Pancreas (tissue), 10 donors: ENCODE results near the gene VWA8. TPM values are rescaled to one million over a fixed set of nuclear protein-coding genes. Genes with fewer than 3 reads are reported as not detected.
A peak's percentile ranks its signal among the peaks of the same experiment; 100 is the strongest.
"Not testable (repeated sequence)": the region's sequence is repeated elsewhere in the genome, so short reads cannot be mapped to it uniquely, and the experiment has no call there.

Experiments used
- ATAC-seq, 4 donors: fragments of 200-7000 bp; cut with Tn5 transposase; one replicate each; pipeline versions ENCODE4 v1.8.0 to v1.9.1; 2020; ENCODE audit warnings: mild to moderate bottlenecking in 4 of 4, moderate library complexity in 4 of 4
- DNase-seq, 6 donors: peaks; one replicate each; pipeline ENCODE4 v3.0.0-alpha.2; 2020
- FAIRE-seq: peaks from 2 replicates; lab custom pipeline; 2012; peaks lifted over from hg19 to GRCh38; lab: Jason Lieb, UNC
- H3K27ac ChIP-seq, 4 donors: fragments of 200-600 bp; sonication (generic); 1 replicate in 3 of 4; 2 replicates in 1 of 4; pipeline versions ENCODE4 v1.5.0 to v1.8.0; 2020
- H3K27me3 ChIP-seq, 4 donors: fragments of 200-600 bp; one replicate each; pipeline ENCODE4 v1.8.0; 2021
- H3K36me3 ChIP-seq, 3 donors: fragments of 200-600 bp; sonication (generic) in 1 of 3; one replicate each; pipeline versions ENCODE4 v1.5.0 to v1.8.0; 2020 to 2021
- H3K4me1 ChIP-seq, 3 donors: fragments of 200-600 bp; one replicate each; pipeline ENCODE4 v1.8.0; 2021
- H3K4me3 ChIP-seq, 4 donors: fragments of 200-600 bp; sonication (generic) in 2 of 4; one replicate each; pipeline versions ENCODE4 v1.5.0 to v1.8.0; 2020 to 2021
- H3K9me3 ChIP-seq, 4 donors: fragments of 200-600 bp; one replicate each; pipeline ENCODE4 v1.8.0; 2021
- WGBS, 2 donors: extraction: QIAGEN DNeasy Blood & Tissue Kit; methylation state at CpG; one replicate each; pipeline ENCODE4 v1.1.7; 2013; 5-methylcytosine and 5-hydroxymethylcytosine counted together
- intact Hi-C, 3 donors: fragments of 100-400 bp; cut with DNase I; formaldehyde crosslinking; loops; one replicate each; pipeline versions ENCODE4 v1.11.1 to v1.14.2; 2022
- polyA plus RNA-seq, 2 donors: library from polyadenylated mRNA; stranded (reverse); fragments of 200-250 nt; gene quantifications; one replicate each; pipeline ENCODE4 v1.2.3, GENCODE V29; 2013
- total RNA-seq, 6 donors: library from RNA; stranded (reverse); fragmentation: NEBNext Ultra II Directional in 4 of 6; extraction: Animal tissue kit (Norgen Biotek cat#: 25700) in 4 of 6; gene quantifications; one replicate each; pipeline versions ENCODE4 v1.2.1 to v1.2.4, GENCODE V29; 2021 to 2023
- TF ChIP-seq, protein P1 (sequence below), 4 donors: fragments of 200-600 bp; sonication (generic) in 3 of 4; IDR thresholded peaks; one replicate each; pipeline versions ENCODE4 v1.5.0 to v1.8.0; 2021; ENCODE audit warnings: antibody characterized with exemption in 4 of 4
- donor health status: healthy with polysubstance abuse.
- donor health status: DM: no; HTN: no; CAD: no; lungs with moderate emphysema.
- donor health status: DM: no; HTN: no; CAD: no.
- donor health status: control.
- donor health status: control.
- donor health status: Bipolar disorder and iron deficiency.
- donor health status: DM: yes; HTN: yes; CAD: no.
- donor health status: DM: no; HTN: no; CAD: no.
- donor health status: DM: no; HTN: no; CAD: no.
- donor health status: DM: yes; HTN: yes; CAD: no.

The VWA8 gene
- total and polyA plus RNA-seq, 8 donors, result 3.3 to 15.8 (median 9.2) TPM

DNA sequence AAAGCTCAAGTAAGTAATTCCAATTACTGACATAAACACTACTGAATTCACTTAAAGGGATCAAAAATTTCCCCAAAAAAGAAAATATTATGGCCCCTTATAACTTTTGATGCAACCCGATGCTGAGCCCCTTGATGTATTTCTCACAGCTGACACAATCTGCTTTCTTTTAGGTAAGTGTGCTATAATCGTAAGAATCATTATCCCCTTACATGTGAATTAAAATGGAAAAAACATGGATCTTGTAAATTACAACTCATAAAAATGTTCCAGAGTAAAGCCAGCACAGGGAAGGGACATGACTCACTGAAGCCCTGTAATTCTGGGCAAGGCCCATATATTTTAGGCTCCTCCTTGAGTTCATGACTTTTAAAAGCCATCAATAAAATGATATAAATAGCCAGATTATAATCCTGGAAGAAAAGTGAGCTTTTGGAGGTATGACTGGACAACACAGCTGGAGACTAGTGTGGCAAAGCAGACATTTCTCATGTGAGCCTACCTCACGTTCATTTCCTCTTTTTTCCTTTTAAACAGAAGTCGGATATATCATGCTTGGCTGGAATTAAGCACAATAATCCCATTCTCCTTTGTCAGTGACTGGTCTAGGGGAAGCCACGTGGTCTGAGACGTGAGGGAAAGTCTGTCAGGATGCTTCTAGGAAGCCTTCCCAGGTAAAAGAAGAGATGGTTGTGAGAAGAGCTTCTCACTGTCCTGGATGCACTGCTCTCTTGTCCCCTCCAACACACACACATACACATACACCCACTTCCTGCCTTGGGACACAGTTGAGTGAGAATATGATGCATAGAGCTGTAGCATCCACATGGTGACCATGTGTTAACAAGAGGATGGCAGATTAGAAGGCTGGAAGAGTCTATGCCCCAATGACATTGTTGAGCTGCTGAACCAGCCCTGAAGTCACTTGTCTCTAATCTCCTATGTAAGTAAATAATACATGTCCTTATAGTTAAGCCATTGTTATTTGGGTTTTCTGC, 338.2 kb downstream of the VWA8 start:
- DNase-seq (no peak), FAIRE-seq (no peak), ATAC-seq (peak in 3 of 4 donors; percentile 43 to 64 (median 51))
- Histone ChIP-seq H3K9me3 (no peaks in the 10 kb centered on the region), H3K4me1 (peaks cover 0 to 6% (median 0%) of the 10 kb centered on the region in 3 donors), H3K27me3 (no peaks in the 10 kb centered on the region), H3K4me3 (no peak overlapping the region), H3K36me3 (no peaks in the 10 kb centered on the region), H3K27ac (no peak overlapping the region)
- 85 to 88% methylated on average over 6 of the region's 6 CpGs for WGBS, 2 donors
- TF ChIP-seq, protein P1, sequence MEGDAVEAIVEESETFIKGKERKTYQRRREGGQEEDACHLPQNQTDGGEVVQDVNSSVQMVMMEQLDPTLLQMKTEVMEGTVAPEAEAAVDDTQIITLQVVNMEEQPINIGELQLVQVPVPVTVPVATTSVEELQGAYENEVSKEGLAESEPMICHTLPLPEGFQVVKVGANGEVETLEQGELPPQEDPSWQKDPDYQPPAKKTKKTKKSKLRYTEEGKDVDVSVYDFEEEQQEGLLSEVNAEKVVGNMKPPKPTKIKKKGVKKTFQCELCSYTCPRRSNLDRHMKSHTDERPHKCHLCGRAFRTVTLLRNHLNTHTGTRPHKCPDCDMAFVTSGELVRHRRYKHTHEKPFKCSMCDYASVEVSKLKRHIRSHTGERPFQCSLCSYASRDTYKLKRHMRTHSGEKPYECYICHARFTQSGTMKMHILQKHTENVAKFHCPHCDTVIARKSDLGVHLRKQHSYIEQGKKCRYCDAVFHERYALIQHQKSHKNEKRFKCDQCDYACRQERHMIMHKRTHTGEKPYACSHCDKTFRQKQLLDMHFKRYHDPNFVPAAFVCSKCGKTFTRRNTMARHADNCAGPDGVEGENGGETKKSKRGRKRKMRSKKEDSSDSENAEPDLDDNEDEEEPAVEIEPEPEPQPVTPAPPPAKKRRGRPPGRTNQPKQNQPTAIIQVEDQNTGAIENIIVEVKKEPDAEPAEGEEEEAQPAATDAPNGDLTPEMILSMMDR (IDR thresholded peaks at IDR 0.05), result no peak
- intact Hi-C loops, result no loop called here

GRCh38 chr13:41621716-41622431, 339.0 kb downstream of the VWA8 start:
- peaks cover 0 to 6% (median 0%) of the 10 kb centered on the region in 3 donors for H3K4me1 ChIP-seq
- H3K27me3 ChIP-seq, result no peaks in the 10 kb centered on the region
- peak in 3 of 4 donors; percentile 29 to 62 (median 32) for ATAC-seq
- H3K9me3 ChIP-seq, result no peaks in the 10 kb centered on the region
- TF ChIP-seq, protein P1 (IDR thresholded peaks at IDR 0.05), result no peak
- intact Hi-C loops, result no loop called here
- no peak overlapping the region for H3K4me3 ChIP-seq
- WGBS, 2 donors, result 77 to 82% methylated on average over 5 of the region's 5 CpGs
- no peak for FAIRE-seq
- DNase-seq, result no peak
- H3K36me3 ChIP-seq, result no peaks in the 10 kb centered on the region
- no peak overlapping the region for H3K27ac ChIP-seq

- H3K4me3 ChIP-seq, H3K9me3 ChIP-seq, H3K36me3 ChIP-seq, ATAC-seq, DNase-seq, H3K27ac ChIP-seq, H3K27me3 ChIP-seq, H3K4me1 ChIP-seq, intact Hi-C loops, FAIRE-seq: not testable (repeated sequence)
- 99% methylated on average over 5 of the region's 5 CpGs for WGBS, 2 donors
Observed at GRCh38 chr13:41617633-41618032, 343.3 kb downstream of the VWA8 start.

GRCh38 chr13:41616151-41616550, 344.8 kb downstream of the VWA8 start:
- Histone ChIP-seq H3K4me3 (no peak overlapping the region), H3K27ac (no peak overlapping the region), H3K36me3 (no peaks in the 10 kb centered on the region), H3K9me3 (no peaks in the 10 kb centered on the region), H3K27me3 (no peaks in the 10 kb centered on the region), H3K4me1 (no peaks in the 10 kb centered on the region)
- no peak for DNase-seq
- ATAC-seq, result no peak
- WGBS, 2 donors, result 93 to 95% methylated on average over 3 of the region's 3 CpGs
- intact Hi-C loops, result no loop called here
- no peak for FAIRE-seq
- TF ChIP-seq, protein P1 (IDR thresholded peaks at IDR 0.05), result no peak

DNA sequence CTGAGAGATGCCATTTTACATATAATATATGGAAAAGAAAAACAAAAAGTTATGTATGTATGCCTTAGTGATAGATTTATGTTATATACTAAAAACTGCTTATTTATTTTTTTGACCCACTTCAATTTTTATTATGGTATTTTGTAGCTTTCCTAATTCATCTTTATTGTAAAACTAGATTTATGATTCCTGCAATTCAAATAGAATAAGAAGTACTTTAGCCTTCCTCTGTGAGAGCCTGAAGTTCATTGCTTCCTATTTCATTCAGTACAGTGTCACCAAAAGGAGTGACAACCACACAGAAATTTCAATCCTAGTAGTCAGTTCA, 345.4 kb downstream of the VWA8 start:
- FAIRE-seq (no peak), ATAC-seq (no peak), DNase-seq (no peak)
- H3K36me3 ChIP-seq, result no peaks in the 10 kb centered on the region
- no peaks in the 10 kb centered on the region for H3K9me3 ChIP-seq
- TF ChIP-seq, protein P1 (IDR thresholded peaks at IDR 0.05), result no peak
- intact Hi-C loops, result no loop called here
- H3K27ac ChIP-seq, result no peak overlapping the region
- no peaks in the 10 kb centered on the region for H3K4me1 ChIP-seq
- H3K4me3 ChIP-seq, result no peak overlapping the region
- H3K27me3 ChIP-seq, result no peaks in the 10 kb centered on the region
